Heart right ventricle (tissue), 16 donors: ENCODE results near the gene GRIN2A. TPM values are rescaled to one million over a fixed set of nuclear protein-coding genes. Genes with fewer than 3 reads are reported as not detected.

Experiments used
- ATAC-seq, 8 donors: fragments of 200-7000 bp; cut with Tn5 transposase; one replicate each; pipeline ENCODE4 v1.9.1; 2020; ENCODE audit warnings: mild to moderate bottlenecking in 8 of 8, moderate library complexity in 8 of 8, moderate number of reproducible peaks in 1 of 8
- DNase-seq, 2 donors: peaks; one replicate each; pipeline ENCODE4 v3.0.0-alpha.2; 2020
- H3K27ac ChIP-seq, 10 donors: fragments of 200-600 bp; sonication (generic) in 2 of 10; one replicate each; pipeline versions ENCODE4 v1.5.0 to v1.8.0; 2020 to 2022; ENCODE audit warnings: mild to moderate bottlenecking in 3 of 10
- H3K27me3 ChIP-seq, 7 donors: fragments of 200-600 bp; one replicate each; pipeline ENCODE4 v1.8.0; 2021 to 2022; ENCODE audit warnings: mild to moderate bottlenecking in 2 of 7
- H3K36me3 ChIP-seq, 9 donors: fragments of 200-600 bp; sonication (generic) in 1 of 9; one replicate each; pipeline versions ENCODE4 v1.5.0 to v1.8.0; 2020 to 2022; ENCODE audit warnings: mild to moderate bottlenecking in 2 of 9
- H3K4me1 ChIP-seq, 9 donors: fragments of 200-600 bp; sonication (generic) in 1 of 9; one replicate each; pipeline versions ENCODE4 v1.5.0 to v1.8.0; 2020 to 2022; ENCODE audit warnings: mild to moderate bottlenecking in 4 of 9
- H3K4me3 ChIP-seq, 10 donors: fragments of 200-600 bp; sonication (generic) in 2 of 10; one replicate each; pipeline versions ENCODE4 v1.5.0 to v1.8.0; 2020 to 2022; ENCODE audit warnings: mild to moderate bottlenecking in 7 of 10, moderate library complexity in 2 of 10
- H3K9me3 ChIP-seq, 11 donors: fragments of 200-600 bp in 10 of 11; sonication (generic) in 2 of 11; one replicate each; pipeline versions ENCODE4 v1.5.0 to v1.8.0; 2013 to 2022; ENCODE audit warnings: mild to moderate bottlenecking in 2 of 11, control low read depth in 1 of 11, moderate library complexity in 1 of 11
- CTCF ChIP-seq, 9 donors: fragments of 200-600 bp; sonication (generic) in 2 of 9; IDR thresholded peaks; one replicate each; pipeline versions ENCODE4 v1.5.0 to v1.8.0; 2021 to 2022; ENCODE audit warnings: antibody characterized with exemption in 9 of 9, mild to moderate bottlenecking in 5 of 9, moderate library complexity in 1 of 9
- WGBS, 2 donors: extraction: QIAGEN DNeasy Blood & Tissue Kit; methylation state at CpG; one replicate each; pipeline ENCODE4 v1.1.7; 2013; ENCODE audit warnings: inconsistent platforms in 1 of 2; 5-methylcytosine and 5-hydroxymethylcytosine counted together
- intact Hi-C, 10 donors: fragments of 100-400 bp; cut with DNase I; formaldehyde crosslinking; loops; one replicate each; pipeline versions ENCODE4 v1.11.1 to v1.14.2; 2022
- polyA plus RNA-seq, 2 donors: library from polyadenylated mRNA; stranded (reverse); fragments of 200-250 nt; gene quantifications; one replicate each; pipeline ENCODE4 v1.2.3, GENCODE V29; 2013
- total RNA-seq, 10 donors: library from RNA; stranded (reverse); fragmentation: NEBNext Ultra II Directional in 3 of 10; extraction: Animal tissue kit (Norgen Biotek cat#: 25700) in 3 of 10; gene quantifications; one replicate each; pipeline versions ENCODE4 v1.2.1 to v1.2.4, GENCODE V29; 2021 to 2023
- donor health status: Arrhythmogenic right ventricular cardiomyopathy.
- donor health status: ischemic (EF 13 %, LVEDD 7.1; RV severe dilation, severe dysfunction).
- donor health status: healthy with polysubstance abuse.
- donor health status: DM: no; HTN: yes; CAD: no.
- donor health status: DM: no; HTN: no; CAD: no.
- donor health status: ischemic (EF 25% LVEDD 6.9; RV normal size, moderate dysfunction).
- donor health status: ischemic (EF 25% LVEDD 5.7; RV mildly dilated, moderate dysfunction).
- donor health status: healthy.
- donor health status: DM: yes; HTN: yes; CAD: no.
- donor health status: Ischemic cardiomyopathy.
- donor health status: ischemic (EF 35%, LVEDD 5.7; RV mildly dilated, moderate dysfunction).
- donor health status: nonischemic (EF 11% LVEDD 7.7; RV severe dilation, severe dysfunction).
- donor health status: DM: yes; HTN: yes; CAD: no.
- donor health status: PGD.
- donor health status: ischemic (EF 29% LVEDD 5.4; RV normal size, mild dysfunction).
- donor health status: nonischemic (EF 23%, LVEDD 6.1; RV moderate dilation, normal function).

The GRIN2A gene
- total and polyA plus RNA-seq, 12 donors = 0.01 to 11.7 (median 4.7) TPM

- TF ChIP-seq CTCF (IDR thresholded peaks at IDR 0.05) = no peak
- Histone ChIP-seq H3K4me3 (no peak overlapping the region), H3K9me3 (no peaks in the 10 kb centered on the region), H3K4me1 (peaks cover 0 to 18% (median 0%) of the 10 kb centered on the region in 9 donors), H3K27me3 (peaks cover 0 to 3% (median 0%) of the 10 kb centered on the region in 7 donors), H3K27ac (no peak overlapping the region), H3K36me3 (no peaks in the 10 kb centered on the region)
- intact Hi-C loops = no loop called here
- 65 to 66% methylated on average over 3 of the region's 3 CpGs for WGBS, 2 donors
- no peak for DNase-seq
- ATAC-seq = no peak
Observed at GRCh38 chr16:9906218-9906617, 276.0 kb downstream of the GRIN2A start.

GRCh38 chr16:9904526-9904925, 277.7 kb downstream of the GRIN2A start:
- no peaks in the 10 kb centered on the region for H3K36me3 ChIP-seq
- no peaks in the 10 kb centered on the region for H3K9me3 ChIP-seq
- DNase-seq = no peak
- 91 to 93% methylated on average over 2 of the region's 2 CpGs for WGBS, 2 donors
- no peak for TF ChIP-seq CTCF (IDR thresholded peaks at IDR 0.05)
- peaks cover 0 to 18% (median 0%) of the 10 kb centered on the region in 9 donors for H3K4me1 ChIP-seq
- no peak for ATAC-seq
- H3K27me3 ChIP-seq = peaks cover 0 to 3% (median 0%) of the 10 kb centered on the region in 7 donors
- H3K27ac ChIP-seq = no peak overlapping the region
- H3K4me3 ChIP-seq = no peak overlapping the region
- intact Hi-C loops = no loop called here

GRCh38 chr16:9900576-9900975, 281.7 kb downstream of the GRIN2A start:
- intact Hi-C loops = no loop called here
- Histone ChIP-seq H3K27me3 (peaks cover 0 to 3% (median 0%) of the 10 kb centered on the region in 7 donors), H3K36me3 (no peaks in the 10 kb centered on the region), H3K4me3 (no peak overlapping the region), H3K9me3 (no peaks in the 10 kb centered on the region), H3K27ac (no peak overlapping the region), H3K4me1 (no peaks in the 10 kb centered on the region)
- no peak for TF ChIP-seq CTCF (IDR thresholded peaks at IDR 0.05)
- DNase-seq (no peak), ATAC-seq (peak in 4 of 8 donors; percentile 57 to 92 (median 60))
- WGBS, 2 donors = 83 to 88% methylated on average over 4 of the region's 4 CpGs

GRCh38 chr16:9898555-9898954, 283.7 kb downstream of the GRIN2A start:
- intact Hi-C loops = no loop called here
- DNase-seq (no peak), ATAC-seq (no peak)
- Histone ChIP-seq H3K36me3 (no peaks in the 10 kb centered on the region), H3K9me3 (no peaks in the 10 kb centered on the region), H3K4me3 (no peak overlapping the region), H3K27ac (no peak overlapping the region), H3K27me3 (peaks cover 0 to 3% (median 0%) of the 10 kb centered on the region in 7 donors), H3K4me1 (peaks cover 0 to 5% (median 0%) of the 10 kb centered on the region in 9 donors)
- 64 to 71% methylated on average over 4 of the region's 4 CpGs for WGBS, 2 donors
- TF ChIP-seq CTCF (IDR thresholded peaks at IDR 0.05) = no peak
